ENCODE results near the gene TTC7B. TPM values are rescaled to one million over a fixed set of nuclear protein-coding genes. Genes with fewer than 3 reads are reported as not detected.
A peak's percentile ranks its signal among the peaks of the same experiment; 100 is the strongest.

Gene TTC7B
- total and polyA plus RNA-seq, 2 of the 13 experiments (the other 11 are each of a cell fraction or from before 2014, with no cell fraction given), result 1.3 to 3.2 TPM

GRCh38 chr14:90808759-90809529 is 7.3 kb downstream of the TTC7B start:
- H3K4me2 ChIP-seq (ENCODE audit: low read depth, low read length), result no peak overlapping the region
- CTCF ChIA-PET (ENCODE audit: low intra/inter-chr PET ratio, low total read pairs), result no interaction called here
- H3K9ac ChIP-seq (ENCODE audit: insufficient read depth, low read depth, low read length), result no peak overlapping the region
- H3K4me3 ChIP-seq (replicated peaks in 1 of 3; ENCODE audit: insufficient read depth in 1 of 3, low read depth in 2 of 3, low read length in 3 of 3), result no peak overlapping the region
- H4K20me1 ChIP-seq (ENCODE audit: insufficient read depth, low read length), result no peaks in the 10 kb centered on the region
- WGBS (ENCODE audit: low lambda C conversion rate), result 58% methylated on average over 12 of the region's 15 CpGs
- H3K9me3 ChIP-seq (ENCODE audit: low read length), result no peaks in the 10 kb centered on the region
- H3K4me1 ChIP-seq (ENCODE audit: insufficient read depth, low read length), result peaks cover 5% of the 10 kb centered on the region; the same call in 1 of the 2 replicates
- DNase-seq (ENCODE audit: low spot score), result no peak
- BruUV-seq (replicated peaks), result no TSS peak
- H3K27ac ChIP-seq (ENCODE audit: extremely low read length, insufficient read depth, low read length), result no peak overlapping the region
- no peaks in the 10 kb centered on the region for H3K36me3 ChIP-seq (replicated peaks in 1 of 2; ENCODE audit: control insufficient read depth in 1 of 2, insufficient read depth in 2 of 2, low read length in 2 of 2)
- no peak overlapping the region for H2AFZ ChIP-seq (ENCODE audit: low read length)
- H3K27me3 ChIP-seq (ENCODE audit: control insufficient read depth in 1 of 2, insufficient read depth in 2 of 2, low read length in 2 of 2), result peaks cover 1 to 5% of the 10 kb centered on the region in 2 experiments; a peak in 3 of 5 replicates
- TF ChIP-seq NFYB (CRISPR knock-in tag; IDR thresholded peaks at IDR 0.05), result peak; percentile 36; the same call in 1 of the 2 replicates
- TF ChIP-seq PCBP1 (IDR thresholded peaks at IDR 0.05; ENCODE audit: borderline replicate concordance, low read depth, low read length), result no peak
- POLR2A ChIA-PET, result no interaction called here
- intact Hi-C loops (cut with micrococcal nuclease; ENCODE audit: unreplicated experiment), result no loop called here
- ATAC-seq, result no peak
- no peaks in the 10 kb centered on the region for H3K79me2 ChIP-seq (ENCODE audit: insufficient read depth, low read length)
- no peak for FAIRE-seq
- in situ Hi-C loops (cut with HindIII; ENCODE audit: extremely low pct_ligation_motif_present, low pct_unique_long_range_greater_than_20kb), result no loop called here

GRCh38 chr14:90807060-90807459 is 9.2 kb downstream of the TTC7B start:
- no peak overlapping the region for H3K9ac ChIP-seq (ENCODE audit: insufficient read depth, low read depth, low read length)
- WGBS (ENCODE audit: low lambda C conversion rate), result 58% methylated on average over 4 of the region's 6 CpGs
- H3K4me3 ChIP-seq (replicated peaks in 1 of 3; ENCODE audit: insufficient read depth in 1 of 3, low read depth in 2 of 3, low read length in 3 of 3), result no peak overlapping the region
- ChIA-PET POLR2A (no interaction called here), CTCF (ENCODE audit: low intra/inter-chr PET ratio, low total read pairs) (no interaction called here)
- BruUV-seq (replicated peaks), result no TSS peak
- no peaks in the 10 kb centered on the region for H3K36me3 ChIP-seq (replicated peaks in 1 of 2; ENCODE audit: control insufficient read depth in 1 of 2, insufficient read depth in 2 of 2, low read length in 2 of 2)
- no peak overlapping the region for H3K27ac ChIP-seq (ENCODE audit: extremely low read length, insufficient read depth, low read length)
- intact Hi-C loops (cut with micrococcal nuclease; ENCODE audit: unreplicated experiment), result no loop called here
- H3K27me3 ChIP-seq (ENCODE audit: control insufficient read depth in 1 of 2, insufficient read depth in 2 of 2, low read length in 2 of 2), result peaks cover 0 to 1% of the 10 kb centered on the region in 2 experiments; a peak in 1 of 5 replicates
- no peak overlapping the region for H2AFZ ChIP-seq (ENCODE audit: low read length)
- in situ Hi-C loops (cut with HindIII; ENCODE audit: extremely low pct_ligation_motif_present, low pct_unique_long_range_greater_than_20kb), result no loop called here
- no peaks in the 10 kb centered on the region for H4K20me1 ChIP-seq (ENCODE audit: insufficient read depth, low read length)
- H3K4me2 ChIP-seq (ENCODE audit: low read depth, low read length), result no peak overlapping the region
- DNase-seq (ENCODE audit: low spot score) (no peak), ATAC-seq (no peak), FAIRE-seq (no peak)
- H3K9me3 ChIP-seq (ENCODE audit: low read length), result no peaks in the 10 kb centered on the region
- no peaks in the 10 kb centered on the region for H3K79me2 ChIP-seq (ENCODE audit: insufficient read depth, low read length)
- peaks cover 5% of the 10 kb centered on the region; the same call in 1 of the 2 replicates for H3K4me1 ChIP-seq (ENCODE audit: insufficient read depth, low read length)
- TF ChIP-seq TARDBP (CRISPR knock-in tag; IDR thresholded peaks at IDR 0.05) (no peak), RFX5 (IDR thresholded peaks at IDR 0.05; ENCODE audit: low read depth, low read length) (no peak), MXD3 (CRISPR knock-in tag; IDR thresholded peaks at IDR 0.05) (no peak), ZNF740 (CRISPR knock-in tag; IDR thresholded peaks at IDR 0.05) (no peak), ZNF343 (CRISPR knock-in tag; IDR thresholded peaks at IDR 0.05) (no peak), ZNF563 (CRISPR knock-in tag; IDR thresholded peaks at IDR 0.05) (no peak), ZNF691 (CRISPR knock-in tag; IDR thresholded peaks at IDR 0.05; ENCODE audit: borderline replicate concordance, low read depth) (no peak), YEATS2 (CRISPR knock-in tag; IDR thresholded peaks at IDR 0.05; ENCODE audit: borderline replicate concordance) (no peak), CHD2 (IDR thresholded peaks at IDR 0.05; ENCODE audit: low read depth, low read length) (no peak), FOSL2 (CRISPR knock-in tag; IDR thresholded peaks at IDR 0.05) (no peak), TIGD3 (CRISPR knock-in tag; IDR thresholded peaks at IDR 0.05; ENCODE audit: borderline replicate concordance) (no peak), JUN (CRISPR knock-in tag; IDR thresholded peaks at IDR 0.05) (no peak), KAT2B (IDR thresholded peaks at IDR 0.05; ENCODE audit: borderline replicate concordance, low read depth, low read length) (no peak), TCF7 (IDR thresholded peaks at IDR 0.05; ENCODE audit: low read depth) (no peak), SALL1 (CRISPR knock-in tag; IDR thresholded peaks at IDR 0.05) (no peak)
